ENCODE results near the gene ENPP7. TPM values are rescaled to one million over a fixed set of nuclear protein-coding genes. Genes with fewer than 3 reads are reported as not detected.

Gene ENPP7, protein sequence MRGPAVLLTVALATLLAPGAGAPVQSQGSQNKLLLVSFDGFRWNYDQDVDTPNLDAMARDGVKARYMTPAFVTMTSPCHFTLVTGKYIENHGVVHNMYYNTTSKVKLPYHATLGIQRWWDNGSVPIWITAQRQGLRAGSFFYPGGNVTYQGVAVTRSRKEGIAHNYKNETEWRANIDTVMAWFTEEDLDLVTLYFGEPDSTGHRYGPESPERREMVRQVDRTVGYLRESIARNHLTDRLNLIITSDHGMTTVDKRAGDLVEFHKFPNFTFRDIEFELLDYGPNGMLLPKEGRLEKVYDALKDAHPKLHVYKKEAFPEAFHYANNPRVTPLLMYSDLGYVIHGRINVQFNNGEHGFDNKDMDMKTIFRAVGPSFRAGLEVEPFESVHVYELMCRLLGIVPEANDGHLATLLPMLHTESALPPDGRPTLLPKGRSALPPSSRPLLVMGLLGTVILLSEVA
- total RNA-seq: not detected in 2 replicates
- long read RNA-seq: 0 reads

DNA sequence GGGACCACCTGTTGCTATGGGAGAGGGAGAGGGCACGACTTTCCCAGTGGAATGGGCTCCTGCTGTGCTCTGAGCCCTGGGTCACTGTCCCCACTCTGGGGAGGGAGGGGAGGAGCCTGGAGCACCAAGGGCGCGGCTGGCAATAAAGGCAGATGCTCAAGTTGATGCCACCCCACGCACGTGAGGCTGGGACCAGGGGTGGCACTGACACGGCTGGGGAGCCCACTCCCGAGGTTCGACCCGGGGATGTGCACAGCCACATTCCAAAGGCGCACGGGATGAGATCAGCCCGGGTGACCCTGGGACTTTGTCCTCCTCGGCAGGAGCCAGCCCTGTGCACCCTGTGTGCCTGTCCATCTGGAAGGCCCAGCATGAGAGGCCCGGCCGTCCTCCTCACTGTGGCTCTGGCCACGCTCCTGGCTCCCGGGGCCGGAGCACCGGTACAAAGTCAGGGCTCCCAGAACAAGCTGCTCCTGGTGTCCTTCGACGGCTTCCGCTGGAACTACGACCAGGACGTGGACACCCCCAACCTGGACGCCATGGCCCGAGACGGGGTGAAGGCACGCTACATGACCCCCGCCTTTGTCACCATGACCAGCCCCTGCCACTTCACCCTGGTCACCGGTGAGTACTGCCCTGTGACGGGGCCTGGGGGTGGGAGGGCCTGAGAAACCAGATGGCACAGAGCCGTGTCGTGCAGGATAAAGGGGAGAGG lies at the start of gene ENPP7:
ENPP7 (plus strand) TSS at position 175 of the 715 bp plus-strand sequence; CDS start at position 372, 197 bp downstream.
- Mint-ChIP-seq H3K27me3 (ENCODE audit: low read depth) (no peaks in the 10 kb centered on the region), H3K27ac (ENCODE audit: unreplicated experiment) (no peak within 1 kb of the TSS), H3K4me1 (peaks cover 26% of the 10 kb centered on the region), H3K9me3 (no peaks in the 10 kb centered on the region), H3K36me3 (ENCODE audit: low read depth) (no peaks in the 10 kb centered on the region), H3K4me3 (no peak within 1 kb of the TSS)
- no peak for DNase-seq (ENCODE audit: low read depth, low spot score)
- TF ChIP-seq, protein P1, sequence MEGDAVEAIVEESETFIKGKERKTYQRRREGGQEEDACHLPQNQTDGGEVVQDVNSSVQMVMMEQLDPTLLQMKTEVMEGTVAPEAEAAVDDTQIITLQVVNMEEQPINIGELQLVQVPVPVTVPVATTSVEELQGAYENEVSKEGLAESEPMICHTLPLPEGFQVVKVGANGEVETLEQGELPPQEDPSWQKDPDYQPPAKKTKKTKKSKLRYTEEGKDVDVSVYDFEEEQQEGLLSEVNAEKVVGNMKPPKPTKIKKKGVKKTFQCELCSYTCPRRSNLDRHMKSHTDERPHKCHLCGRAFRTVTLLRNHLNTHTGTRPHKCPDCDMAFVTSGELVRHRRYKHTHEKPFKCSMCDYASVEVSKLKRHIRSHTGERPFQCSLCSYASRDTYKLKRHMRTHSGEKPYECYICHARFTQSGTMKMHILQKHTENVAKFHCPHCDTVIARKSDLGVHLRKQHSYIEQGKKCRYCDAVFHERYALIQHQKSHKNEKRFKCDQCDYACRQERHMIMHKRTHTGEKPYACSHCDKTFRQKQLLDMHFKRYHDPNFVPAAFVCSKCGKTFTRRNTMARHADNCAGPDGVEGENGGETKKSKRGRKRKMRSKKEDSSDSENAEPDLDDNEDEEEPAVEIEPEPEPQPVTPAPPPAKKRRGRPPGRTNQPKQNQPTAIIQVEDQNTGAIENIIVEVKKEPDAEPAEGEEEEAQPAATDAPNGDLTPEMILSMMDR (conservative IDR thresholded peaks at IDR 0.05): no peak

DNA sequence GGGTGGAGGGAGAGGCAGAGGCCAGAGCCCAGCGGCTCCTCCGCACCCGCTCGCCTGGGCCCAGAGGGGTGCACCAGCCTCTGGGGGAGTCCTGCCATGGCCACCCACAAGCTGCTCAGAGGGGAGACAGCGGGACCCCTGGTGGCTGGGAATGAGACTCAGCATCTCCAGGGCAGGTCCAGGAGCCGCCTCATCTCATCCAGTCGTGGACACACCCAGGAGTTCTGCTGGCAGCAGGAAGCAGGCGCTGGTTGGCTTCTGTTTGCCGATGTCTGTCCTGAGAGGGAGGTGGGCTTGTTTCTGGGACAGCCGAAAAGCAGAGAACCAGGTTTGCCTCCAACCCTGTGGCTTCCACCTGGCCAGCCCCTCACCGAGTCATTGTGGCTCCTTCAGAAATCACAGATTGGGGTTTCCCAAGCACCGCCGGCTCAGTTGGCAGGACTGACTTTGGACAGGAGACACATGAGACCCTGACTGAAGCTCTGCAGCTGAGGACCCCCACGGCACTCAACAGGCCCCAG lies 49.6 kb upstream of the ENPP7 start:
- no peak for DNase-seq (ENCODE audit: low read depth, low spot score)
- H3K4me3 Mint-ChIP-seq: no peak overlapping the region
- no peaks in the 10 kb centered on the region for H3K4me1 Mint-ChIP-seq

DNA sequence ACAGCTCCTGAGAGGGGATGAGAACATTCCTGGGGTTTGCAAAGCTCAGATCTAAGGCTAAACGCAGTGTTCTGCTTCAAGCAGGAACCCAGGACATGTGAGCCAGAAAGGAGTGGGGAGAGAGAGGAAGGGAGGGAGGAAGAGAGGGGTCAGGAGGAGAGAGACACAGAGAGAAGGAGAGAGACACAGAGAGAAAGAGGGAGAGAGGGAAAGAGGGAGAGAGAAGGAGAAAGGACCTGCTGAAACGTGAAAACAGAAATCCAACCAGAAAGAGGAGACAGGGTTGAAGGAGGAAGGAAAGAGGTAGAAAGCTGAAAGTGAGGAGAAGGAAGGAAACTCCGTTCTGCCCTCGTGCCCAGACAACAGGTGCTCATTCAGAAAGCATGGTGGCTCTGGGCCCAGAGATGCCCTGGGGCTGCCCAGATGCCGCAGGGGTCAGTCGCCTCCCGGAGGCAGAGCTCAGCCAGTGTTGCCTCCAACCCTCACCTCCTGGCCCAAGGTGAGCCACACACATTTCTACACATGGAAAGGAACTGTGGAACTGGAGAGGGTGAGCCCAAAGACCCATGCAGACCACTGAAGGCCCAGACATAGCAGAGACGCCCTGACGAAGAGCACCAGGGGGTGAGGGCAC lies 49.0 kb upstream of the ENPP7 start:
- TF ChIP-seq, protein P1 (conservative IDR thresholded peaks at IDR 0.05): no peak
- Mint-ChIP-seq H3K27ac (ENCODE audit: unreplicated experiment) (no peak overlapping the region), H3K27me3 (ENCODE audit: low read depth) (peaks cover 3% of the 10 kb centered on the region), H3K9me3 (no peaks in the 10 kb centered on the region), H3K4me3 (no peak overlapping the region), H3K4me1 (no peaks in the 10 kb centered on the region), H3K36me3 (ENCODE audit: low read depth) (no peaks in the 10 kb centered on the region)
- no peak for DNase-seq (ENCODE audit: low read depth, low spot score)

More for the DNA sequence above, 49.6 kb upstream of the ENPP7 start:
- TF ChIP-seq, protein P1 (conservative IDR thresholded peaks at IDR 0.05): no peak
- peaks cover 3% of the 10 kb centered on the region for H3K27me3 Mint-ChIP-seq (ENCODE audit: low read depth)
- no peak overlapping the region for H3K27ac Mint-ChIP-seq (ENCODE audit: unreplicated experiment)
- no peaks in the 10 kb centered on the region for H3K36me3 Mint-ChIP-seq (ENCODE audit: low read depth)
- no peaks in the 10 kb centered on the region for H3K9me3 Mint-ChIP-seq

DNA sequence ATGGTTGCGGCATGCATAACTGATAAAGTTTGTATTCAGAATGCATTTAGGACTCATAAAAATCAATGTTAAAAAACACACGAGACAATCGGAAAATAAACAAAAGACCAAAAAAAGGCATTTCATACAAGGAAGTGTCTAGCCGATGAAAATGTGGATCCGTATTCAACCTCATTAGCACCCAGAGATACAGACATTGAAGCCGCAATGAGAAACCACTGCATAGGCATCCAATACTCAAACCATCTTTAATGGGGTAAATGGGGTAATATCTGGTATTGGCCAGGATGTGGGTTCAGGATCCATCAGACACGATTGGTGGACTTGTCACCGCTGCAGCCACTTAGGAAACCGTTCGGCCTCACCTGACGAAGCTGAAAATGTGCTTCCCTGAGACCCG lies 47.4 kb upstream of the ENPP7 start:
- TF ChIP-seq, protein P1 (conservative IDR thresholded peaks at IDR 0.05): no peak
- Mint-ChIP-seq H3K4me1 (no peaks in the 10 kb centered on the region), H3K4me3 (no peak overlapping the region), H3K27ac (ENCODE audit: unreplicated experiment) (no peak overlapping the region), H3K27me3 (ENCODE audit: low read depth) (no peaks in the 10 kb centered on the region), H3K9me3 (no peaks in the 10 kb centered on the region), H3K36me3 (ENCODE audit: low read depth) (no peaks in the 10 kb centered on the region)
- DNase-seq (ENCODE audit: low read depth, low spot score): no peak
